ES-I3 (cell line): ENCODE results near the gene CDX1.
"Not testable (repeated sequence)": the region's sequence is repeated elsewhere in the genome, so short reads cannot be mapped to it uniquely, and the experiment has no call there.

Experiments
- H3K36me3 ChIP-seq: 2 replicates; pipeline ENCODE4 v1.6.1; 2013; ENCODE audit warnings: mild to moderate bottlenecking, low read length, control low read depth, moderate library complexity; ENCODE audit not compliant: insufficient read depth
- H3K4me1 ChIP-seq: 2 replicates; pipeline ENCODE4 v1.6.1; 2013; ENCODE audit warnings: mild to moderate bottlenecking, control low read depth, low read length; ENCODE audit not compliant: insufficient read depth
- H3K9ac ChIP-seq: 2 replicates; pipeline ENCODE4 v1.6.1; 2013; ENCODE audit warnings: low read depth, mild to moderate bottlenecking, low read length, moderate library complexity
- H3K9me3 ChIP-seq: 2 replicates; pipeline ENCODE4 v1.6.1; 2013; ENCODE audit warnings: mild to moderate bottlenecking, low read length, moderate library complexity; ENCODE audit not compliant: control insufficient read depth, insufficient read depth

The CDX1 gene

GRCh38 chr5:150217038-150217437 is 50.5 kb downstream of the CDX1 start:
- Histone ChIP-seq H3K9ac (no peak overlapping the region), H3K9me3 (no peaks in the 10 kb centered on the region), H3K36me3 (no peaks in the 10 kb centered on the region), H3K4me1 (peaks cover 2% of the 10 kb centered on the region; the same call in 1 of the 2 replicates)

- Histone ChIP-seq H3K9me3 (no peaks in the 10 kb centered on the region), H3K36me3 (no peaks in the 10 kb centered on the region)
These were observed 51.5 kb downstream of the CDX1 start for GRCh38 chr5:150217873-150218692.

GRCh38 chr5:150218693-150219035 is 52.1 kb downstream of the CDX1 start:
- H3K36me3 ChIP-seq = no peaks in the 10 kb centered on the region
- no peaks in the 10 kb centered on the region for H3K4me1 ChIP-seq
- no peaks in the 10 kb centered on the region for H3K9me3 ChIP-seq
- no peak overlapping the region for H3K9ac ChIP-seq

More at GRCh38 chr5:150217873-150218692, 51.5 kb downstream of the CDX1 start:
- Histone ChIP-seq H3K4me1 (no peaks in the 10 kb centered on the region; the same call in 1 of the 2 replicates), H3K9ac (no peak overlapping the region)

DNA sequence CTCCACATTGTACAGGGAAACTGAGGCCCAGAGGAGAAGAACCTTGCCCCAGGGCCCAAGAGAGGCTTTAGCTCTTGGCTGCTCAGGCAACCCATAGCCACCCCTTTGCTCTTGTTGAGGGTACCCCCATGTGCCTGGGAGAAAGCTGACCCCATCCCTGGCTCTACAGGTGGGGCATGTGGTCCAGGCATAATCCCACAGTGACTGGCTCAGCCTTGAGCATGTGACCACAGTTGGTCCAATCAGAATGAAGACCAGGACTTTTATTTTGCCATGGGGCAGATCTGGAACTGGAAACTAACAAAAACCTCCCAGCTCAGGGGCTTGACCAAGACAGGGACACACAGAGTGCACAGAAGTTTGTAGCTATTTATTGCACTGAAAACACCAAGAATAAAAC is 52.6 kb downstream of the CDX1 start:
- Histone ChIP-seq H3K36me3 (no peaks in the 10 kb centered on the region), H3K9me3 (no peaks in the 10 kb centered on the region), H3K4me1 (no peaks in the 10 kb centered on the region), H3K9ac (no peak overlapping the region)

- no peak overlapping the region for H3K9ac ChIP-seq
These were observed 53.3 kb downstream of the CDX1 start for GRCh38 chr5:150219861-150220260.

DNA sequence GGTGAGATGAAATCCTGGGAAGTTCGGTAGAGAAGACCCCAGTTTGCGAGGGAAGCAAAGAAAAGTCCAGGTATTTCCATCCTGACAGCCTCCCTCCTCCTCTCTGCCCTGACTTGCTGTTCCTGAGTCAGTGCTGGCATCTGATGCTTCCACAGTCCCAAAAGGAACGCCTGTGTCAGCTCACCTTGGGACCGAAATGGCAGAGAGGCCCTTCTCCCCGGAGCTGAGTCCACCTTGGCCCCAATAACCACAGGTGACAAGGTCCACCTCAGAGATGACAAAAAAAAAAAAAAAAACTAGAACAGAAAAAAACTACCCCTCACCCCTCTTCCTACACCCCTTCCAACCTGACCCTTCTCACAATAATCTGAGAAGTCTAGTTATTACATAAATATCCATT is 54.9 kb downstream of the CDX1 start:
- Histone ChIP-seq H3K36me3 (no peaks in the 10 kb centered on the region), H3K4me1 (no peaks in the 10 kb centered on the region), H3K9me3 (no peaks in the 10 kb centered on the region), H3K9ac (no peak overlapping the region)

More at GRCh38 chr5:150219861-150220260, 53.3 kb downstream of the CDX1 start:
- H3K36me3 ChIP-seq = no peaks in the 10 kb centered on the region
- no peaks in the 10 kb centered on the region for H3K9me3 ChIP-seq
- H3K4me1 ChIP-seq = no peaks in the 10 kb centered on the region

DNA sequence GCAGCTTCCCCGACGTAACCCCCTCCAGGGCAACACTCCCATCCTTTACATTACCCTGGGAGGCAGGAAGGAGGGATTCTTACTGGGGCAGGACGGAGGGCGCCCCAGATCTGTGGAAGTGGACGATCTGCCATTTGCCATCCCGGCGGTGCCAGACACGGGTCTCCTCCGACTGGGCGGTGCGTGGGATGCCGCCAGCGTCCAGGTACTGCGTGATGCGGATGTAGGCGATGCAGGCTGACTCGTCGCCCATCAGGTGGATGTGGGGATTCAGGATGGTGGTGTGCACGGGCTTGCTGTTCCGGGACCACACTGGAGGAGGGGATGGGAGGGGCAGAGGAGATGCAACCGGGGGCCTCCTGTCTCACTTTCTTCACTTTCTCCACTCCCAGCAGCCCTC is 56.3 kb downstream of the CDX1 start:
- H3K36me3 ChIP-seq = no peaks in the 10 kb centered on the region

DNA sequence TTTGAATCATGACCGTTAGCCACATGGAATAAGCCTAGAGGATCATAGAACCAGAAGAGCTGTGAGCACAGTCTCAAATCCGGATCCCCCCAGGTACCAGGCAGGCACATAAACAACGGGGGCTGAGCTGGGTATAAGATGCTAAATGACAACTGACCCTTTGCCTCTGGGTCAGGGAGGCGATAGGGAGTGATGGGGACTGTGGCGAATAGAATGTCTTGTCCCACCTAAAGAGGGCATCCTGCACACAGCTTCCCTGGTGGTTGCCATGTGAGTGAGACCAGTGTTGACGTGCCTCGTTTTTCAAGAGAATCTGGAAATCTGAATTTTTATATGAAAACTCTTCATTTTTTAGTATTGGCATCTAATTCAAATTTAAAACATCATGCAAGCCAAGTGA is 56.9 kb downstream of the CDX1 start:
- no peaks in the 10 kb centered on the region for H3K4me1 ChIP-seq
- H3K36me3 ChIP-seq = no peaks in the 10 kb centered on the region
- no peaks in the 10 kb centered on the region for H3K9me3 ChIP-seq
- H3K9ac ChIP-seq = no peak overlapping the region

More for the DNA sequence above, 56.3 kb downstream of the CDX1 start:
- Histone ChIP-seq H3K4me1 (no peaks in the 10 kb centered on the region), H3K9ac (no peak overlapping the region), H3K9me3 (no peaks in the 10 kb centered on the region)

GRCh38 chr5:150224483-150225027 is 58.0 kb downstream of the CDX1 start:
- Histone ChIP-seq H3K36me3 (no peaks in the 10 kb centered on the region), H3K4me1 (no peaks in the 10 kb centered on the region), H3K9me3 (no peaks in the 10 kb centered on the region), H3K9ac (no peak overlapping the region)

- no peaks in the 10 kb centered on the region for H3K9me3 ChIP-seq
- H3K9ac ChIP-seq = no peak overlapping the region
- no peaks in the 10 kb centered on the region for H3K36me3 ChIP-seq
- H3K4me1 ChIP-seq = no peaks in the 10 kb centered on the region
These were observed 60.5 kb downstream of the CDX1 start for GRCh38 chr5:150227036-150227435.

DNA sequence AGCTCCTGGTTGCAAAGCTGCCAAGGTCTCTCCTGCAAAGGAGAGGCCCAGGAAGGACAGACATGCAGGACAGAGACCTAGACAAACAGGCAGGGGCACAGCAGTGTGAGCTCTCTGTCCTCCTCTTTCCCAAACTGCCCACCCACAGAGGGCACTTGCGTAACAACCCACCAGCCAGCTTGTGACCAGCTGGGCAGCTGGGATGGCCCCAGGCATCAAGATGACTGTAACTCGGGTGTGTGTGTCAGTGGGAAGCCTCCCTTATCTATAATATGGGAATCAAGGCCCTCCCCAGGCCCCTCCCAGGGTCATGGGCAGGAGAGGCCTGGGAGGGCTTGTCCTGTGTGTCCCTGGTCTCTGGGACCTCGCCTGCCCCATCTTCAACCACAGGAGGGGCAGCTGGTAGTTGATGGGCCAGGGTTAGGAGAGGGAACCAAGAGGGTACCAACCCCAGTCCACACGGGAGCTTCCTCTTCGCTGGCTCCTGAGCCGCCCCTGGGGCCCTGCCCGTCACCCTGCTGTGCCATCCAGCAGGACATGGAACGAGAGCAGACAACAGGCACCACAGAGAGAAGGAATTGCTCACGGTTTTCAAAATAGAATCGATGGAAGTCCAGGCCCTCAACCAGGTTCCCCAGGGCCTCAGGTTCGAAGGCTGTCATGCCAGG is 61.2 kb downstream of the CDX1 start:
- no peaks in the 10 kb centered on the region for H3K36me3 ChIP-seq
- no peaks in the 10 kb centered on the region for H3K9me3 ChIP-seq
- H3K9ac ChIP-seq = no peak overlapping the region
- H3K4me1 ChIP-seq = no peaks in the 10 kb centered on the region

GRCh38 chr5:150229571-150229970 is 63.0 kb downstream of the CDX1 start:
- no peaks in the 10 kb centered on the region for H3K9me3 ChIP-seq
- no peaks in the 10 kb centered on the region for H3K36me3 ChIP-seq
- H3K9ac ChIP-seq = no peak overlapping the region
- H3K4me1 ChIP-seq = no peaks in the 10 kb centered on the region

DNA sequence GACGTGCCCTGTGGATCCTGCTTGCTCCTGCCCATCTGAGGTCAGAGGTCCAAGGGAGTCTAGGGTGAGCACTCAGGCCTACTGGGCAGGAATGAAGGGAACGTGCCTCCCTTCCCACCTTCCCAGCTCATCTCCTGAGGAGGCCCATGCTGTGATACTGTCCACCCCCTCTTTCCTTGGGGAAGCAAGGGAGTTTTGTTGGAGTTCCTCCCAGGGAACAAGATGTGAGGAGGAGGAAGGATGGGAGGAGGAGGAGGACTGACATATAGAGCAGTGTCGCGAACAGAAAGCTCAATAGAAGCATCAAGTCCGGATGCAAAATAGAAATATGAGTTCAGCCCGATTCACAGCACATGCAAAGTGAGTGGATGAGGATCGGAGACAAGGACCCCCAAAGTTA is 64.3 kb downstream of the CDX1 start:
- Histone ChIP-seq H3K9me3 (no peaks in the 10 kb centered on the region), H3K36me3 (no peaks in the 10 kb centered on the region), H3K9ac (no peak overlapping the region), H3K4me1 (no peaks in the 10 kb centered on the region)

- H3K9me3 ChIP-seq = not testable (repeated sequence)
These were observed 67.1 kb downstream of the CDX1 start for GRCh38 chr5:150233706-150234105.

More at GRCh38 chr5:150233706-150234105, 67.1 kb downstream of the CDX1 start:
- H3K9ac ChIP-seq, H3K36me3 ChIP-seq, H3K4me1 ChIP-seq: not testable (repeated sequence)
